Measurements from ENCODE around the gene LPIN2.
A peak's percentile ranks its signal among the peaks of the same experiment; 100 is the strongest.

LPIN2 gene

GRCh38 chr18:2979871-2980790 lies 32.8 kb downstream of the LPIN2 start:
- peak; percentile 59 for DNase-seq

- peak; percentile 92 for DNase-seq
These were observed 33.8 kb downstream of the LPIN2 start for GRCh38 chr18:2979129-2979528.

DNA sequence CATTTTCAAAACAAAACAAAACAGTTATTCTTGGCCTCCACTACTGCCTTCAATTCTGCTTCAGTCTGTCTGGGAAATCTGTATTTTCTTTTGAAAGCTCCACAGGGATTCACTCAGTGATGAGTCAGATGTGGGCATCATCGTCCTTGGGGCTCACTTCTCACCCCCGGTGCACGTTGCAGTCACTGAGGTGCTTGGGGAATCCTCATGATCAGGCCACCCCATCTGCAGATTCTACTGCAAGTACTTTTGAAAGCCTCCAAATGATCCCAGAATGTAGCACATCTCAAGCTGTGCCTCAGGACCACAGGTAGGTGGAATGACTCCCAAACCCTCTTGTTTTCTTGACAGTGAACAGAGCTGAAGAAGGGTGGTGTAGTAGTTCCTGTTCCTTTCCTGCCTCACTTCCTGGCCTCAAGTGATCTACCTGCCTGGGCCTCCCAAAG lies 34.3 kb downstream of the LPIN2 start:
- DNase-seq: peak; percentile 91

- DNase-seq: no peak
These were observed 34.7 kb downstream of the LPIN2 start for GRCh38 chr18:2978208-2978607.

GRCh38 chr18:2976218-2977132 lies 36.5 kb downstream of the LPIN2 start:
- no peak for DNase-seq

DNA sequence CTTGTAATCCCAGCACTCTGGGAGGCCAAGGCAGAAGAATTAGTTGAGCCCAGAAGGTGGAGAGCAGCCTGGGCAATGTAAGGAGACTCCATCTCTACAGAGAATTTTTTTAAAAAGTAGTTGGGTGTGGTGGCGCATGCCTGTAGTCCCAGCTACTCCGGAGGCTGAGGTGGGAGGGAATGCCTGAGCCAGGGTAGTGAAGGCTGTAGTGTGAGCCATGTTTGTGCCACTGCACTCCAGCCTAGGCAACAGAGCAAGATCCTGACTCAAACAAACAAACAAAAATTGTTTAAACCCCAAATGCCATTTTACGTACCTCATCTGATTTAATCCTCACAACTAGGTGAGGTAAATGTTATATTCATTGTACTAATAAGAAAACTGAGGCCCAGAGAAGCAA lies 38.2 kb downstream of the LPIN2 start:
- no peak for DNase-seq

GRCh38 chr18:2971741-2972552 lies 41.0 kb downstream of the LPIN2 start:
- no peak for DNase-seq

DNA sequence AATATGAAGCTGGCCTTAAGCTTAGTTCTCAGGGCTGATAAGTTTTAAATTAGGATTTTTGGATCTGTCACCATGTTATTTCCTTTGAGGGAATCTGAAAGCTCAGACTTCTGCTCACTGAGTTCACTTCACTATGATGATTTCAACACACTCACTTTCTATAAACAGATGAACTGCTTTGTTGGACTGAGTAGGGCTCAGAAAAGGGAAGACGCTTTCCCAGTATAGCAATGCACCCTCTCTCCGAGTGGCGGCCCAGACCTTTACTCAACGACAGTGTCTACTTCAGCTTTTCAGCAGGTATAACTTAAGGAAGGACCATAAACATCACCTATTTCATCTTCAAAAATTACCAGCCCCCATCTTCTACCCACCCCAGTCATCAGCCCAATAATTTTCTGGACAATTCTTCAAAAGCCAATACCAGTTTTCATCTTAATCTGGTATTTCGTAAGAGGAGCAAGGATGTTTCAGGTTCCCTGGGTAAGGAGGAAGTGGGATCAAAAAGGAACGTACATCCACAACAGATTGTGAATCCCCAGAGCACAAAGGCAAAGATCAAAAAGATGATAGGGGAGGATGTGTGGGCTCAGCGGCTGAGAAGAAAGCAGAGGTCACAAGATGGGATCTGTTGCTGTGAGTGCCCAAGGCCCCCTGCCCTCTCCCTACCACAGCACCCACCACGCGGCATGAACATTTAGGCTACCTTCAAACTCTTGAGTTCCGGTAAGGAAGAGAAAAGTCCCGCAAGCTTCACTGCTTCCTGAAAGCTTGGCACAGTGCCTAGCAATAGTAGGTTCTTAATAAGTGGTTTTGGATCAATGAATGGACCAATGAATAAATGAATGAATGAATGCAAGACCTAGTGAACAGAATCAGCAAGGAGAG lies 41.9 kb downstream of the LPIN2 start:
- no peak for DNase-seq

DNA sequence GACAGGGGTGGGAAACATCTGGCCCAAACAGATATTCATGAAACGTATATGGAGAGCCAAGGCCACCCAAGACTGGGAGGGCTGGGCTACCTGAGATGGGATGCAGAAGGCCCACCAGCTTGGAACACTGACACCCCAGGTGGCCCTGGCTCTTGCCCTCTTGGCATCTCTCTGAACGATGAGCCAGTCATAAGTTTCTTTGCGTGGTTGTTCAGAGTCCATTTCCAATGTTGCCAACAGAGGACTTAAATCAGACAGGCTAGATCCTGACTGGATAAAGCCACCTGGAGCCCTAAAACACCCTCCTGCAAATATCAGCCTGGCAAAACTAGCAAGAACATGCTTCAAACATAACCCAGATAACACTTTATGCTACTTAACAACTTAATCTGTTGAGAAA lies 42.6 kb downstream of the LPIN2 start:
- no peak for DNase-seq

DNA sequence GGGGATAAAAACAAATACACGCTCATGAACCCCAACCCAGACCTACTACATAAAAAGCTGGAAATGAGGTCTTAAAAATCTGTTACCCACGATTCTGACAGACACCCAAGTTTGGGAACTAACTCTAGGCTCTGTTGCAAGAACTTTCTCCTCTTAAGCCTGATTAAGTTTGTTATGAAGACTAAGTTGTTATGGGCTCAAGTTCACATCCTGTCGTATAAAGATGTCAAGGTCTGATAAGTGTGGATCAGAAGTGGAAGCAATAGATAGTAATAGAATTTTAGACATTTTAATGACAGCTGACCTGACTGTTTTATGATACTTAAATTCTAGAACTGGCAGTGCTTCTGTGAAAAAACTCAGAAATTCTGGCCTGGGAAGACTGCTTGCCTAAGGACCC lies 43.2 kb downstream of the LPIN2 start:
- no peak for DNase-seq

GRCh38 chr18:2968606-2969005 lies 44.3 kb downstream of the LPIN2 start:
- DNase-seq: no peak

- DNase-seq: no peak
These were observed 45.1 kb downstream of the LPIN2 start for GRCh38 chr18:2967820-2968219.

DNA sequence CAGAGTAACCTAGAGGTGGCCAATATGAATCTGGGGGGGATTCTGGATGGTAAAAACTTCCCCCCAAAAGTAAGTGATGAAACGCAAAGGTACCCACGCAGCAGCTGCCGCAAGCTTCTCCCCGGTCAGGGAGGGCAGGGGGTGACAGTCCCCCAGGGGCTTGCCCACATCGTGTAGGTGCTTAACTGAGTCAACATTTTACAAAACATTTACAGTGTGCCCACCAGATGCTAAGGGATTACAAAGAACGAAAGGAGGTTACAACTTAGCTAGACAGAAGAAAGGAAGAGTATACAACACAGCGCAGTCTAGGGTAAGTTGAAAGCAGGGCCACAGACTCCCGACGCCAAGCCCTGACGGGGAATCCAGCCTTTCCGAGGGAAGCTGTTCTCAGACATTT lies 45.6 kb downstream of the LPIN2 start:
- no peak for DNase-seq

- DNase-seq: no peak
These were observed 46.4 kb downstream of the LPIN2 start for GRCh38 chr18:2966560-2966959.

DNA sequence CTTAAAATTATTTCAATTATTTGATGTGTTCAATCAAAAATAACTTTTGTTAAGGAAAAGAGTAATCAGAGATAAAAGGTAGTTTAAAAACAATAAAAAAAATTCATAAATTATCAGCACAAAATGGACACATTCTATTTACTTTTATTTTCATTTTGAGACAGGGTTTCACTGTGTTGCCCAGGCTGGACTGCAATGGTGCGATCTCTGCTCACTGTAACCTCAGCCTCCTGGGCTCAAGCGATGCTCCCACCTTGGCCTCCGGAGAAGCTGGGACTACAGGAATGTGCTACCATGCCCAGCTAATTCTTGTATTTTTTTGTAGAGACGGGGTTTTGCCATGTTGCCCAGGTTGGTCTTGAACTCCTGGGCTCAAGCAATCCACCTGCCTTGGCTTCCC lies 47.1 kb downstream of the LPIN2 start:
- no peak for DNase-seq

GRCh38 chr18:2964361-2965010 lies 48.5 kb downstream of the LPIN2 start:
- peak; percentile 42 for DNase-seq
